SK-N-SH (cell line): ENCODE results near the gene VENTX. TPM values are rescaled to one million over a fixed set of nuclear protein-coding genes. Genes with fewer than 3 reads are reported as not detected.

Experiments used
- CTCF ChIA-PET: fragments of 300-600, 350-600 bp; formaldehyde crosslinking; extraction: SDS; loops from one replicate; lab custom pipeline; 2021; lab: Yijun Ruan, JAX
- POLR2A ChIA-PET: fragments of 350-600 bp; sonication (Branson Sonifier 250); formaldehyde crosslinking; extraction: SDS; loops from one replicate; lab custom pipeline; 2020; ENCODE audit warnings: antibody characterized with exemption, inconsistent platforms; lab: Yijun Ruan, JAX
- DNase-seq: peaks from one replicate; pipeline ENCODE4 v3.0.0; 2012
- H2AFZ ChIP-seq: fragments of 200-600 bp; sonication (generic); 2 replicates; pipeline ENCODE4 v1.8.1; 2016; ENCODE audit warnings: antibody characterized with exemption, mild to moderate bottlenecking, low read depth
- H3F3A ChIP-seq: fragments of 200-600 bp; sonication (generic); replicated peaks from 2 replicates; pipeline ENCODE3; 2016; ENCODE audit warnings: antibody characterized with exemption, mild to moderate bottlenecking; ENCODE audit not compliant: insufficient read depth
- H3K27ac ChIP-seq, 2 experiments: fragments of 200-500 bp in 1 of 2; fragments of 200-600 bp in 1 of 2; sonication (Bioruptor generic) in 1 of 2; sonication (generic), shearing (Covaris generic) in 1 of 2; 2 replicates each; pipeline versions ENCODE4 v1.5.1 to v1.6.1; 2014 to 2016; ENCODE audit warnings: low read depth in 2 of 2, inconsistent platforms in 1 of 2, low read length in 1 of 2, mild to moderate bottlenecking in 1 of 2, mixed read lengths in 1 of 2
- H3K27me3 ChIP-seq: fragments of 200-600 bp; sonication (generic), shearing (Covaris generic); 2 replicates; pipeline ENCODE4 v1.6.1; 2016; ENCODE audit warnings: mixed run types; ENCODE audit not compliant: insufficient read depth
- H3K36me3 ChIP-seq, 2 experiments: fragments of 200-500 bp in 1 of 2; fragments of 200-600 bp in 1 of 2; sonication (Bioruptor generic) in 1 of 2; sonication (generic) in 1 of 2; replicated peaks in 1 of 2; 2 replicates each; pipeline versions ENCODE3 to v1.5.1; 2014 to 2016; ENCODE audit warnings: low read length in 1 of 2, mild to moderate bottlenecking in 1 of 2; ENCODE audit not compliant: insufficient read depth in 2 of 2, control insufficient read depth in 1 of 2
- H3K4me1 ChIP-seq, 2 experiments: fragments of 200-500 bp in 1 of 2; fragments of 200-600 bp in 1 of 2; sonication (Bioruptor generic) in 1 of 2; sonication (generic), shearing (Covaris generic) in 1 of 2; 2 replicates each; pipeline versions ENCODE4 v1.5.1 to v1.6.1; 2014 to 2016; ENCODE audit warnings: low read depth in 1 of 2, low read length in 1 of 2, mixed run types in 1 of 2; ENCODE audit not compliant: insufficient read depth in 2 of 2, control insufficient read depth in 1 of 2
- H3K4me2 ChIP-seq: fragments of 200-600 bp; sonication (generic), shearing (Covaris generic); 2 replicates; pipeline ENCODE4 v1.6.1; 2017; ENCODE audit warnings: mixed run types
- H3K4me3 ChIP-seq, 2 experiments: fragments of 200-500 bp in 1 of 2; fragments of 200-600 bp in 1 of 2; sonication (Bioruptor generic) in 1 of 2; sonication (generic), shearing (Covaris generic) in 1 of 2; 2 replicates each; pipeline versions ENCODE4 v1.5.1 to v1.8.1; 2014 to 2016; ENCODE audit warnings: low read depth in 2 of 2, inconsistent platforms in 1 of 2, low read length in 1 of 2, mild to moderate bottlenecking in 1 of 2, mixed read lengths in 1 of 2, moderate library complexity in 1 of 2
- H3K79me2 ChIP-seq: fragments of 200-600 bp; sonication (generic); 2 replicates; pipeline ENCODE4 v1.8.1; 2017; ENCODE audit warnings: mild to moderate bottlenecking; ENCODE audit not compliant: insufficient read depth
- H3K9ac ChIP-seq: fragments of 200-600 bp; sonication (generic); 2 replicates; pipeline ENCODE4 v1.6.1; 2017; ENCODE audit warnings: mixed run types
- H3K9me2 ChIP-seq: fragments of 200-600 bp; sonication (generic); 2 replicates; pipeline ENCODE4 v1.6.1; 2017; ENCODE audit warnings: mixed run types
- H3K9me3 ChIP-seq: fragments of 200-600 bp; sonication (generic); 2 replicates; pipeline ENCODE4 v1.6.1; 2017; ENCODE audit warnings: mixed run types, mild to moderate bottlenecking, moderate library complexity
- H4K20me1 ChIP-seq: fragments of 200-600 bp; sonication (generic); 2 replicates; pipeline ENCODE4 v1.6.1; 2017; ENCODE audit warnings: mild to moderate bottlenecking, mixed run types; ENCODE audit not compliant: insufficient read depth
- CTCF ChIP-seq: fragments of 200-600 bp; sonication (generic); IDR thresholded peaks from 2 replicates; pipeline ENCODE4 v1.6.1; 2017; ENCODE audit warnings: antibody characterized with exemption, mild to moderate bottlenecking, moderate library complexity
- ELF1 ChIP-seq: IDR thresholded peaks from 2 replicates; pipeline ENCODE4 v1.4.0; 2012
- EP300 ChIP-seq, 2 experiments: IDR thresholded peaks; 2 replicates each; pipeline versions ENCODE4 v1.4.0 to v1.6.1; 2012; ENCODE audit warnings: borderline replicate concordance in 1 of 2, low read depth in 1 of 2, low read length in 1 of 2
- FOSL2 ChIP-seq: IDR thresholded peaks from 2 replicates; pipeline ENCODE4 v1.4.0; 2012; ENCODE audit warnings: low read depth, mild to moderate bottlenecking, moderate library complexity, borderline replicate concordance
- FOXJ3 ChIP-seq: sonication (generic); formaldehyde crosslinking; IDR thresholded peaks from 2 replicates; pipeline ENCODE4 v1.5.1; 2020; ENCODE audit warnings: mild to moderate bottlenecking, missing genetic modification reagents
- FOXM1 ChIP-seq: IDR thresholded peaks from 2 replicates; pipeline ENCODE4 v1.4.0; 2012; ENCODE audit warnings: low read depth, mild to moderate bottlenecking
- GABPA ChIP-seq: IDR thresholded peaks from 2 replicates; pipeline ENCODE4 v1.4.0; 2012; ENCODE audit warnings: low read depth, mild to moderate bottlenecking
- GATA2 ChIP-seq: sonication (generic); formaldehyde crosslinking; IDR thresholded peaks from 2 replicates; pipeline ENCODE4 v1.5.0; 2020; ENCODE audit warnings: mild to moderate bottlenecking, missing genetic modification reagents
- JUND ChIP-seq: IDR thresholded peaks from 2 replicates; pipeline ENCODE4 v1.4.0; 2012
- NFIC ChIP-seq: IDR thresholded peaks from 2 replicates; pipeline ENCODE4 v1.4.0; 2012; ENCODE audit warnings: borderline replicate concordance
- POLR2AphosphoS5 ChIP-seq: IDR thresholded peaks from 2 replicates; pipeline ENCODE4 v1.6.1; 2012; ENCODE audit warnings: low read depth, low read length
- RAD21 ChIP-seq: IDR thresholded peaks from 2 replicates; pipeline ENCODE4 v1.6.1; 2012; ENCODE audit warnings: mild to moderate bottlenecking, low read length
- RXRA ChIP-seq: IDR thresholded peaks from 2 replicates; pipeline ENCODE4 v1.4.0; 2012; ENCODE audit warnings: low read depth, mild to moderate bottlenecking, borderline replicate concordance
- SIN3A ChIP-seq: IDR thresholded peaks from 2 replicates; pipeline ENCODE4 v1.6.1; 2012; ENCODE audit warnings: low read depth, mild to moderate bottlenecking, low read length, moderate library complexity, borderline replicate concordance
- SMC3 ChIP-seq: IDR thresholded peaks from 2 replicates; pipeline ENCODE4 v1.6.1; 2012; ENCODE audit warnings: low read depth, low read length, improper control_type of control experiment
- TAF1 ChIP-seq: IDR thresholded peaks from 2 replicates; pipeline ENCODE4 v1.6.1; 2012; ENCODE audit warnings: low read depth, mild to moderate bottlenecking, low read length, moderate library complexity, borderline replicate concordance
- TEAD4 ChIP-seq: IDR thresholded peaks from 2 replicates; pipeline ENCODE4 v1.4.0; 2012; ENCODE audit warnings: mild to moderate bottlenecking, borderline replicate concordance; ENCODE audit not compliant: insufficient read depth
- USF1 ChIP-seq: IDR thresholded peaks from 2 replicates; pipeline ENCODE4 v1.4.0; 2012; ENCODE audit warnings: low read depth, borderline replicate concordance
- YY1 ChIP-seq: IDR thresholded peaks from 2 replicates; pipeline ENCODE4 v1.4.0; 2012; ENCODE audit warnings: low read depth, mild to moderate bottlenecking
- WGBS: methylation state at CpG from one replicate; pipeline ENCODE4 v1.1.6; 2017; ENCODE audit warnings: low lambda C conversion rate; 5-methylcytosine and 5-hydroxymethylcytosine counted together
- polyA plus RNA-seq, 3 experiments: library from polyadenylated mRNA; depleted of rRNA; stranded (reverse); fragments of >200 nt; gene quantifications; 2 replicates each; pipeline ENCODE4 v1.2.3, GENCODE V29; 2012
- TF ChIP-seq, protein P1 (sequence below): fragments of 150-350 bp; IDR thresholded peaks from 2 replicates; pipeline ENCODE4 v1.6.1; 2016; ENCODE audit warnings: mild to moderate bottlenecking, low read depth, low read length
- TF ChIP-seq, protein P2 (sequence below): IDR thresholded peaks from 2 replicates; pipeline ENCODE4 v1.4.0; 2012; ENCODE audit warnings: low read depth, borderline replicate concordance
- TF ChIP-seq, protein P3 (sequence below): IDR thresholded peaks from 2 replicates; pipeline ENCODE4 v1.4.0; 2012; ENCODE audit warnings: low read depth

VENTX gene
- polyA plus RNA-seq, 1 of the 3 experiments (the other 2 are of a cell fraction) = not detected

DNA sequence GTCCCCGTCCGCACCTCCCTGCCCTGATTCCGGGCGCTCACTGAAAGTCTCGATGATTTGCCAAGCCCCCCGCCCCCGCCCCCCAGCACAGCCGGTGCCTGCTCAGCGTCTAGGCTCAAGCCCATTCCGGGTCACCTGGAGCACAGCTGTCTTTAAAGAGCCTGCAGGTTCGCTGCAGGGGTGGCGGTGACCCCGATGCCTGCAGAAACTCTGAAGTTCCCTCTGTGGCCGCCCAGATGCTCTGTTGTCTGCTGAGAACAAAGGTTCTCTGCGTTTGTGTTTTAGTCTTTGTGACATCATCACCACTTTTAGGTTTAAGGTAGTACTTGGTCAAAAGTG lies 780 bp downstream of the VENTX start:
- Histone ChIP-seq H3K9me3 (no peaks in the 10 kb centered on the region), H2AFZ (no peak overlapping the region)
- CTCF ChIA-PET = interaction anchor here (0.9 kb wide), 1 partner anchor 95 kb away, joined by 3 read pairs; no protein-coding TSS in a partner anchor
- TF ChIP-seq NFIC (no peak), SMC3 (no peak), ELF1 (no peak), TAF1 (no peak), YY1 (no peak), SIN3A (no peak), EP300 (IDR thresholded peaks at IDR 0.05; ENCODE audit: borderline replicate concordance in 1 of 2, low read depth in 1 of 2, low read length in 1 of 2) (no peak), USF1 (no peak), FOXJ3 (CRISPR knock-in tag) (no peak), GATA2 (CRISPR knock-in tag) (no peak), RAD21 (no peak), FOXM1 (no peak)
- TF ChIP-seq, protein P1, sequence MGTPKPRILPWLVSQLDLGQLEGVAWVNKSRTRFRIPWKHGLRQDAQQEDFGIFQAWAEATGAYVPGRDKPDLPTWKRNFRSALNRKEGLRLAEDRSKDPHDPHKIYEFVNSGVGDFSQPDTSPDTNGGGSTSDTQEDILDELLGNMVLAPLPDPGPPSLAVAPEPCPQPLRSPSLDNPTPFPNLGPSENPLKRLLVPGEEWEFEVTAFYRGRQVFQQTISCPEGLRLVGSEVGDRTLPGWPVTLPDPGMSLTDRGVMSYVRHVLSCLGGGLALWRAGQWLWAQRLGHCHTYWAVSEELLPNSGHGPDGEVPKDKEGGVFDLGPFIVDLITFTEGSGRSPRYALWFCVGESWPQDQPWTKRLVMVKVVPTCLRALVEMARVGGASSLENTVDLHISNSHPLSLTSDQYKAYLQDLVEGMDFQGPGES = no peak
- TF ChIP-seq, protein P2, sequence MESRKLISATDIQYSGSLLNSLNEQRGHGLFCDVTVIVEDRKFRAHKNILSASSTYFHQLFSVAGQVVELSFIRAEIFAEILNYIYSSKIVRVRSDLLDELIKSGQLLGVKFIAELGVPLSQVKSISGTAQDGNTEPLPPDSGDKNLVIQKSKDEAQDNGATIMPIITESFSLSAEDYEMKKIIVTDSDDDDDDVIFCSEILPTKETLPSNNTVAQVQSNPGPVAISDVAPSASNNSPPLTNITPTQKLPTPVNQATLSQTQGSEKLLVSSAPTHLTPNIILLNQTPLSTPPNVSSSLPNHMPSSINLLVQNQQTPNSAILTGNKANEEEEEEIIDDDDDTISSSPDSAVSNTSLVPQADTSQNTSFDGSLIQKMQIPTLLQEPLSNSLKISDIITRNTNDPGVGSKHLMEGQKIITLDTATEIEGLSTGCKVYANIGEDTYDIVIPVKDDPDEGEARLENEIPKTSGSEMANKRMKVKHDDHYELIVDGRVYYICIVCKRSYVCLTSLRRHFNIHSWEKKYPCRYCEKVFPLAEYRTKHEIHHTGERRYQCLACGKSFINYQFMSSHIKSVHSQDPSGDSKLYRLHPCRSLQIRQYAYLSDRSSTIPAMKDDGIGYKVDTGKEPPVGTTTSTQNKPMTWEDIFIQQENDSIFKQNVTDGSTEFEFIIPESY = no peak
- TF ChIP-seq, protein P3, sequence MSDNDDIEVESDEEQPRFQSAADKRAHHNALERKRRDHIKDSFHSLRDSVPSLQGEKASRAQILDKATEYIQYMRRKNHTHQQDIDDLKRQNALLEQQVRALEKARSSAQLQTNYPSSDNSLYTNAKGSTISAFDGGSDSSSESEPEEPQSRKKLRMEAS = no peak
- TF ChIP-seq, all 33 proteins: peak for 0
- WGBS = 11% methylated on average over 5 of the region's 15 CpGs
- DNase-seq = no peak
- Histone ChIP-seq H4K20me1 (no peaks in the 10 kb centered on the region), H3K4me3 (no peak overlapping the region), H3K9ac (no peak overlapping the region), H3K79me2 (no peaks in the 10 kb centered on the region), H3K4me1 (no peaks in the 10 kb centered on the region), H3K4me2 (no peak overlapping the region), H3K9me2 (no peaks in the 10 kb centered on the region), H3K27me3 (peaks cover 54% of the 10 kb centered on the region), H3K27ac (no peak overlapping the region), H3K36me3 (no peaks in the 10 kb centered on the region), H3F3A (no peaks in the 10 kb centered on the region)
- POLR2A ChIA-PET = no interaction called here

DNA sequence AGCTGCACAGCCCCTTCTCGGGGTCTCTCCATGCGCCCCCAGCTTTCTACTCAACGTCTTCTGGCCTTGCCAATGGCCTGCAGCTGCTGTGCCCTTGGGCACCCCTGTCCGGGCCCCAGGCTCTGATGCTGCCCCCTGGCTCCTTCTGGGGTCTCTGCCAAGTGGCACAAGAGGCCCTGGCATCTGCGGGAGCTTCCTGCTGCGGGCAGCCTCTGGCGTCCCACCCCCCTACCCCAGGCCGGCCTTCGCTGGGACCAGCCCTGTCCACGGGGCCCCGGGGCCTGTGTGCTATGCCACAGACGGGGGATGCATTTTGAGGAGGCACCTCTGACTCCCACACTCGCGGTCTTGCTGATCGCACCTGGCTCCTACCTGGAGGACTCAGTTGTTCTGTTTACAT lies 2.3 kb downstream of the VENTX start:
- Histone ChIP-seq H3K4me2 (no peak overlapping the region), H3K27ac (no peak overlapping the region), H4K20me1 (no peaks in the 10 kb centered on the region), H3F3A (no peaks in the 10 kb centered on the region), H3K9ac (no peak overlapping the region), H3K9me3 (no peaks in the 10 kb centered on the region), H3K4me1 (no peaks in the 10 kb centered on the region), H3K36me3 (no peaks in the 10 kb centered on the region), H3K79me2 (no peaks in the 10 kb centered on the region), H2AFZ (no peak overlapping the region), H3K4me3 (no peak overlapping the region), H3K27me3 (peaks cover 43% of the 10 kb centered on the region), H3K9me2 (no peaks in the 10 kb centered on the region)
- CTCF ChIA-PET = no interaction called here
- no peak for DNase-seq
- POLR2A ChIA-PET = no interaction called here
- WGBS = 80% methylated on average over 6 of the region's 15 CpGs
- no peak for TF ChIP-seq CTCF
- no peak for TF ChIP-seq TEAD4
- TF ChIP-seq JUND = no peak
- no peak for TF ChIP-seq GABPA
- no peak for TF ChIP-seq RXRA
- TF ChIP-seq GATA2 (CRISPR knock-in tag) = no peak
- TF ChIP-seq FOXJ3 (CRISPR knock-in tag) = no peak
- TF ChIP-seq FOSL2 = no peak
- no peak for TF ChIP-seq YY1
- TF ChIP-seq POLR2AphosphoS5 = no peak
- TF ChIP-seq TAF1 = no peak
